AG08396 (cell line): ENCODE measurements around the gene SH3RF3.

Source experiments
- DNase-seq: peaks from one replicate; pipeline ENCODE4 v3.0.0; 2012; ENCODE audit warnings: low spot score, mixed read lengths

Gene SH3RF3

GRCh38 chr2:109454765-109455394, 325.9 kb downstream of the SH3RF3 start:
- no peak for DNase-seq

GRCh38 chr2:109455731-109456691, 327.0 kb downstream of the SH3RF3 start:
- no peak for DNase-seq

- DNase-seq: no peak
Observed at GRCh38 chr2:109456776-109457175, 327.8 kb downstream of the SH3RF3 start.

DNA sequence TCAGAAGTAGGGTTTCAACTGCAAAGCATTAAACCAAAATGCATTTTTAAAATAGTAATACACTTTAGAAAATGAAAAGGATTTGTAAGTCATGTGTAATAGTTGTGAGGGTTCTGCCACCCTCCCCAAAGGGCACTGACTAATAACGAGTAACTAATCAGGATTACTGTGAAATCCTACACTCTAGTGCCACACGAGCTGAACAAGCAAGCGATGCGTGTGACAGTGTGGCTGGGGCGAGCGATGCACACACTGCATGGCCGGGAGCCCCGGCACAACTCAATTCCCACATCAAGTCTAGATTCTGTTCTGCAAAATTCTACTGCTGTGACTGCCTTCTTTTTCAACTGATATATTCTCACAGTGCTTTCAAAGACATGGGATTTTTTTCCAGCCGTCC, 328.4 kb downstream of the SH3RF3 start:
- DNase-seq: no peak

- no peak for DNase-seq
Observed at GRCh38 chr2:109457794-109458193, 328.8 kb downstream of the SH3RF3 start.

DNA sequence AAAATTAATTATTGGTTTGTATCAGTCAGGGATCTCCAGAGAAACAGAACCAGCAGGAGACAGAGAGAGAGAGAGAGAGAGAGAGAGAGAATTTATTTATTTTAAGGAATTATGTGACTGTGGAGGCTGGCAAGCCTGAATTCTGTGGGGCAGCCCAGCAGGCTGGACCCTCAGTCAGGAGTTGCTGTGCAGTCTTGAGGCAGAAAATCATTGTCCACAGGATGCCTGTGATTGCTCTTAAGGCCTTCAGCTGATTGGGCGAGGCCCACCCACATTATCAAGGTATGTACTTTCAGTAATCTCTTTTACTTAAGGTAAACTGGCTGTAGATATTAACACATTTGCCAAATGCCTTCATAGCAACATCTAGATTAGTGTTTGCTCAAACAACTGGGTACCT, 329.5 kb downstream of the SH3RF3 start:
- no peak for DNase-seq

DNA sequence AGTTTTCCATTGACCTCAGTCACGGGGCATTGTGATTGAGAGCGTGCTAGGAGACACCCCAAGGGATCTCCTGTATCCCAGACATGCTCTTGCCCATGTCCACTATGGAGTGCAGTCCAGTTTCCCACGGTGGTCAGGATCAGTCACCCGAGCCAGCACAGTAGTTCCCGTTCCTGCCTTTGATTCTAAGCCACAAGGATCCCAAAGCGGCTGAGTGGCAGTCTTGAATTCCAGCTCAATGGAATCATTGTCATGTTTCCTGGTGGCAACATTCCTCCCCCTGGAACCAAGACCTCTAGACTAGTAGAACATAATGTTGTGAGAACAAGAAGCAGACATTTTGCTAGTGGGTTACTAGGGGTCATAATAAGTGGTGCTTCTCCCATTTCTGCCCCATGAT, 330.5 kb downstream of the SH3RF3 start:
- DNase-seq: no peak

DNA sequence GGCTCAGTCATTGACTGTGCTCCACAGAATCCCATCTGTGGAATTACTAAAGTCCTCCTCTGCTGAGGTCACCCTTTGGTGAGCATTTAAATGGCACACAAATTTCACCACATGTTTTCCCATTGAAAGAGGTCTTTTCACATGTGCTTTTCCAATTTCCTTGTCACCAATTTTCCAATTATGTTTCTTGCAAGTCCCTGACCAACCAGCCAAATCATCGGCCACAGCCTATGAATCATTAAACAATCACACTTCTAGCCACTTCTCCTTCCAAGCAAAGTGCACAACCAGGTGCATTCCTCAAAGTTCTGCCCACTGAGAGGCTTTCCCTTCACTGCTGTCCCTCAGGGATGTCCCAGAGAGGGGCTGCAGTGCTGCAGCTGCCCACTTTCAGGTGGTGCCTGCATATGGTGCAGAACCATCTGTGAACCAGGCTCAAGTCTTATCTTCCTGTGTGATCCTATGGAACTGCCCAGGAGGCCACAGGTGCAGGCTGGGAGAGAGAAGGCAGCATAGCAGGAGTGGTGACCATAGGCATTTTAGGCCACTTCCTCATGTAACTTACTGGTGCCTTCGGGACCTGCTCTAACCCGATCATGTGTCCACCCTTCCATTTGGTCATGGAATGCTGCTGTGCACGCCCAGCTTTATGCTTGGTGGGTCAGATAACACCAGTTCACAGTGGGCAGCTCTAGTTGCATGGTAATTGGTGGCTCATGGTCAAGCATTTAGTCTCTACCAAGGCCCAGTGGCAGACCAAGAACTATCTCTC, 331.7 kb downstream of the SH3RF3 start:
- DNase-seq: no peak

DNA sequence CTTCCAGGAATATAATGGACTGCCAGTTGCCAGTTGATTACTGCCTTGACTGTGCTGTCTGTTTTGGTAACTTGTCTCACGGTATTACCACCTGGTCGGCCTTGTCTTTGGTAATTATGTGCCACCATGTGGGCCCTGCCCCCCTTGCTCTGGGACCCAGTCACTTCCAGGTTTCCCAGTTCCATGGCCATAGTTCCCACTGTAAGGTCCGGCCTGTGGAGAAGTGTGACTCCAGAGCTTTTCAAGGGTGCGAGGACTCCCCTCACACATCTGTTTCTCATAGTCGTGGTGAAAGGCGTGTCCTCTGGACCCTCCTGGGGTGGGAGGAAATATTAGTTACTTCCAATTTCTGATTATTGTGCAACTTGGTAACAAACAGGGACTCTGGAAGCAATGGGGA, 334.2 kb downstream of the SH3RF3 start:
- no peak for DNase-seq

- no peak for DNase-seq
Observed at GRCh38 chr2:109463891-109464290, 334.9 kb downstream of the SH3RF3 start.

DNA sequence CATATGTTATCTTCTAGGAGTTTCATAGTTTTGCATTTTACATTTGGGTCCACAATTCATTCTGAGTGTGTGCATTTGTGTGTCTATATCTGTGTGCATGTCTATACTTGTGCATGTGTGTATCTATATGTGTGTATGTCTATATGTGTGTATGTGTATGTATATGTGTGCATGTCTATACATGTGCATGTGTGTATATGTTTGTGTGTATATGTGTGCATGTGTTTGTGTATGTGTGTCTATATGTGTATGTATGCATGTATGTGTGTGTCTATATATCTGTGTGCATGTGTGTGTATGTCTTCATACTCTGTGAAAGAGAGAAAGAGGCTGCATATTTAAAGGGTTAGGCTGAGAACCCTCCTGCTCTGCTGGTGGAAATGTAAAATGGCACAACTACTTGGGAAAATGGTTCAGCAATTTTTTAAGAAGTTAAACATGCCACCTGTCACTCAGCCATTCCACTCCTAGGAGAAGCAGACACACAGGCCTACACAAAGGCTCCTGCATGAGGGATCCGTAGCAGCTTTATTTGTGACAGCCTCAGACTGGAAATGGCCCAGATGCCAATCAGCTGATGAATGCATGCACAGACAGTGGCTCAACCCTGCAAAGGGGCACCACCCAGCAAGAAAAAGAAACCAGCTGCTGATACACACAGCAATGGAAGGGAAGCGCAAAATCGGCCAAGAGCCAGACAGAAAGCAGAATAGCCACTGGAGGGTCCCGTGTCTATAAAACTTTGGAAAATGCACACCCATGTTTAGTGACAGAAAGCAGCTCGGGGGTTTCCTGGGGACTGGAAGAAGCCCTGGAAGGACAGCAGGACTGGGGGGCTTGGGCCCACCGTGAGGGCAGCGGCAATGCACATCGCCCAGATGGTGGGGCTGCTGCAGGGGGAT, 337.9 kb downstream of the SH3RF3 start:
- peak; percentile 59 for DNase-seq

- no peak for DNase-seq
Observed at GRCh38 chr2:109467701-109468100, 338.7 kb downstream of the SH3RF3 start.

GRCh38 chr2:109468893-109469292, 339.9 kb downstream of the SH3RF3 start:
- DNase-seq: no peak

DNA sequence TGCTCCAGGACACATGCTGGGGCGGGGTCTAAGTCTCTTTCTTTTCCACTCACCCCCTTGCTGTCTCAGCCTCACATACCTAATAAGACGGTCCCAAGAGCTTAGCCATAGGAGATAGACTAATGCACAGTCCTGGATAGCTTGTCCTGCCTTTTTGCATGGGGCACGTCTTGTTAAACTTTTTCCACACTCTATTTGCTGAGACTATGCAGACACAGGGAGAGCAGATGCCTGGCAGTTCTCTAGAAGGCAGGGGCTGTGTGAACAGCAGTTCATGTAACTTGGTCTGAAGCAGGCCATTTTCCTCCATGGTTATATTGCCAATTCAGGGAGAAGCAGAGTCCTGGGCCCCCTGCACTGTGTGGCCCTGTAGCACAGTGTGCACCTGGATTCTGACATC, 342.7 kb downstream of the SH3RF3 start:
- DNase-seq: no peak

GRCh38 chr2:109472331-109472959, 343.4 kb downstream of the SH3RF3 start:
- no peak for DNase-seq

GRCh38 chr2:109472974-109473373, 344.0 kb downstream of the SH3RF3 start:
- no peak for DNase-seq

DNA sequence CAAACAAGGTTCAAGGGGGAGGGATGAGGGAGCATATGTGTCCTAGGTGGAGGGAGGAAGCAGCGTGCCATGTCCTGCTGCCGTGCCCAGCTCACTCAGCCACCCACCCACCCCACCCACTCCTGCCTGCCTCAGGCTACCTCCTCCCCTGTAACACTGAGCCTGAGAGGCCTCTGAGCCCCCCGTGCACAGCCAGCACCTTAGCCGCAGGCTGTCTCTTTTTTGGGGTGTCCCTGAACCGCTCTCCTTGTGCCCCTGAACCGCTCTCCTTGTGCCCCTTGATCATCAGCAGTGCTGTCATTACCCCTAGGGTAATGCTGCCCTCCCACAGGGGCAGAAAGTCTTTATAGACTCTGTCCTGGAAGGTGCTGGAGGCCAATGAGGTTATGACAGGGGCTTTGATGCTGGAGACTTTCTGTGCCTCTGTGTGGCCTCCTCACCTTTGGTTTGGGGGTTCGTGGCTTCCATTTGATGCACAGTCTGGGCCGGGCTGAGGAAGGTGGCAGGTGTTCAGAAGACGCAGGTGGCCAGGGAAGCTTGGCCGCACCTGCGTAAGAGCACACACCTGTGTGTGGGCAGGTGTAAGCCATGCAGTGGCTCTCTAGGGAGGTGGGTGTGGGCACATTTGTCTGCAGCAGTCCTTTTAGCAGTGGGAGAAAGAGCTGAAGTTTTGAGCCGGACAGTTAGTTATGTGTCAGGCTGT, 344.8 kb downstream of the SH3RF3 start:
- no peak for DNase-seq

GRCh38 chr2:109474319-109474825, 345.4 kb downstream of the SH3RF3 start:
- DNase-seq: no peak

DNA sequence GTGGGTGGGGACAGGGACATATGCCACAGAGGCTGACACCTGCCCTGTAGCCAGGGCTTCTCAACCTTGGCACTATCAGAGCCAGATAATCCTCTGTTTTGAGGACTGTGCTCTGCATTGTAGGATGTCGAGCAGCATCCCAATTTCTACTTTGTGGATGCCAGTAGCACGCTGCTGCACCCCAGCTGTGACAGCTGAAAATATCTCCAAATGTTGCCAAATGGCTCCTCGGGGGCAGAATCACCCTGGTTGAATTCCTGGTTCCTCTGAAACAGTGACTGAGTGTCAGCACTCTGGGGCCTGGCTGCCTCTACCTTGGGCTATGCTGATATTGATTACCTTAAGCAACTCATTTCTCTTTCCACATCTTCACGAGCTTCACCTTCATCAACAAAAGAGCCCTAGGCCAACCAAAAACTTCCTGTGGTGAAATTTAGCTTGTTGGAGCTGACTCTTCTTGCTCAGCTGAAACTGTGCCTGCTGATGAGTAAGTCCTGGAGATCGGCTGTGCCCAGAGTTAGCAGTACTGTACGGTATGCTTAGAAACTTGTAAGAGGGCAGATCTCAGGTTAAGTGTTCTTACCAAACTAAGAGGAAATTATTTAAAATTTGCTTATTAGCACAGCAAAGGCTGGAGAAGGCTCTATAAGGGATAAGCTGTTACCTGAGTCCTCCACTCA, 346.7 kb downstream of the SH3RF3 start:
- DNase-seq: peak; percentile 67
